GM21737 (cell line): ENCODE data around the gene YBX1.
"Not testable (repeated sequence)": the region's sequence is repeated elsewhere in the genome, so short reads cannot be mapped to it uniquely, and the experiment has no call there.

Source experiments
- ATAC-seq: cut with Tn5 transposase; IDR thresholded peaks from one replicate; pipeline ENCODE4 v1.9.1; 2021; ENCODE audit warnings: mild to moderate bottlenecking, moderate library complexity; ENCODE audit not compliant: unreplicated experiment

Gene YBX1

GRCh38 chr1:42689912-42690311 lies 7.7 kb downstream of the YBX1 start:
- no peak for ATAC-seq

- no peak for ATAC-seq
Observed at GRCh38 chr1:42690477-42691156, 8.4 kb downstream of the YBX1 start.

GRCh38 chr1:42691157-42691498 lies 8.9 kb downstream of the YBX1 start:
- ATAC-seq = no peak

GRCh38 chr1:42692461-42692860 lies 10.2 kb downstream of the YBX1 start:
- no peak for ATAC-seq

GRCh38 chr1:42692911-42693310 lies 10.7 kb downstream of the YBX1 start:
- no peak for ATAC-seq

- ATAC-seq = no peak
Observed at GRCh38 chr1:42698081-42698813, 16.0 kb downstream of the YBX1 start.

- no peak for ATAC-seq
Observed at GRCh38 chr1:42700006-42700405, 17.8 kb downstream of the YBX1 start.

- no peak for ATAC-seq
Observed at GRCh38 chr1:42703888-42704464, 21.8 kb downstream of the YBX1 start.

GRCh38 chr1:42712808-42713207 lies 30.6 kb downstream of the YBX1 start:
- ATAC-seq = not testable (repeated sequence)

- no peak for ATAC-seq
Observed at GRCh38 chr1:42713293-42713692, 31.1 kb downstream of the YBX1 start.

GRCh38 chr1:42714441-42714840 lies 32.2 kb downstream of the YBX1 start:
- not testable (repeated sequence) for ATAC-seq

GRCh38 chr1:42720868-42721267 lies 38.6 kb downstream of the YBX1 start:
- no peak for ATAC-seq

- ATAC-seq = no peak
Observed at GRCh38 chr1:42721926-42722325, 39.7 kb downstream of the YBX1 start.

- not testable (repeated sequence) for ATAC-seq
Observed at GRCh38 chr1:42722403-42722802, 40.2 kb downstream of the YBX1 start.

- no peak for ATAC-seq
Observed at GRCh38 chr1:42723511-42723910, 41.3 kb downstream of the YBX1 start.

GRCh38 chr1:42725820-42726219 lies 43.6 kb downstream of the YBX1 start:
- ATAC-seq = not testable (repeated sequence)

- ATAC-seq = no peak
Observed at GRCh38 chr1:42730002-42730401, 47.8 kb downstream of the YBX1 start.

GRCh38 chr1:42730988-42731387 lies 48.8 kb downstream of the YBX1 start:
- ATAC-seq = no peak

- ATAC-seq = no peak
Observed at GRCh38 chr1:42731585-42731984, 49.4 kb downstream of the YBX1 start.

GRCh38 chr1:42732126-42732680 lies 50.0 kb downstream of the YBX1 start:
- ATAC-seq = no peak

GRCh38 chr1:42733415-42734200 lies 51.4 kb downstream of the YBX1 start:
- no peak for ATAC-seq
